Amniotic stem cell (primary cell): Measurements from ENCODE around the gene DAPK1.
"Not testable (repeated sequence)": the region's sequence is repeated elsewhere in the genome, so short reads cannot be mapped to it uniquely, and the experiment has no call there.

Source experiments
- DNase-seq: peaks from one replicate; lab custom pipeline; 2025; lab: John Stamatoyannopoulos, UW

Gene DAPK1

DNA sequence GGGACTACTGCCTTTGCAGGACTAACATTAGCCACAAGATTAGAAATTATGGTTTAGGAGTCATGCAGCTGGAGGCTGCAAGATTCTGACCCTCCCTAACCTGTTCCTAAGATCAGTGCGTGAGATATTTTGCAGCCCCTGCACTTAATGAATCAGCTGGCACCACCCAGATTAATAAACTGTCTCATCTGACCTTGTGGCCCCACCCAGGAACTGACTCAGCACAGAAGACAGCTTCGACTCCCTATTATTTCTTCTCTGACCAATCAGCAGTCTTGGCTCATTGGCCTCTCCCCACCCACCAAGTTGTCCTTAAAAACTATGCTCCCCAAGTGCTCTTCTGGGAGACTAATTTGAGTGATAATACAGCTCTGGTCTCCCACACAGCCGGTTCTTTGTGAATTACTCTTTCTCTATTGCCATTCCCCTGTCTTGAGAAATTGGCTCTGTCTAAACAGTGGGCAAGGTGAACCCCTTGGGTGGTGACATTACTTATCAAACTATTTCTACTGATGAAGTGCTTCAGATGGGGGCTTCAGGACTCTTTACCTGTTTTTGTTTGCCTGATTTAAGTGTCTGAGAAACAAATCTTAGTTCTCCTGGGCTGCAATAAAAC, 245.3 kb downstream of the DAPK1 start:
- no peak for DNase-seq

DNA sequence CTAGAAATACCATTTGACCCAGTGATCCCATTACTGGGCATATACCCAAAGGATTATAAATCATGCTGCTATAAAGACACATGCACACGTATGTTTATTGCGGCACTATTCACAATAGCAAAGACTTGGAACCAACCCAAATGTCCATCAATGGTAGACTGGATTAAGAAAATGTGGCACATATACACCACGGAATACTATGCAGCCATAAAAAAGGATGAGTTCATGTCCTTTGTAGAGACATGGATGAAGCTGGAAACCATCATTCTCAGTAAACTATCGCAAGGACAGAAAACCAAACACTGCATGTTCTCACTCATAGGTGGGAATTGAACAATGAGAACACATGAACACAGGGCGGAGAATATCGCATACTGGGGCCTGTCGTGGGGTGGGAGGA, 246.6 kb downstream of the DAPK1 start:
- not testable (repeated sequence) for DNase-seq

GRCh38 chr9:87746186-87746585, 248.5 kb downstream of the DAPK1 start:
- DNase-seq: no peak

- no peak for DNase-seq
Observed at GRCh38 chr9:87748881-87749280, 251.2 kb downstream of the DAPK1 start.

DNA sequence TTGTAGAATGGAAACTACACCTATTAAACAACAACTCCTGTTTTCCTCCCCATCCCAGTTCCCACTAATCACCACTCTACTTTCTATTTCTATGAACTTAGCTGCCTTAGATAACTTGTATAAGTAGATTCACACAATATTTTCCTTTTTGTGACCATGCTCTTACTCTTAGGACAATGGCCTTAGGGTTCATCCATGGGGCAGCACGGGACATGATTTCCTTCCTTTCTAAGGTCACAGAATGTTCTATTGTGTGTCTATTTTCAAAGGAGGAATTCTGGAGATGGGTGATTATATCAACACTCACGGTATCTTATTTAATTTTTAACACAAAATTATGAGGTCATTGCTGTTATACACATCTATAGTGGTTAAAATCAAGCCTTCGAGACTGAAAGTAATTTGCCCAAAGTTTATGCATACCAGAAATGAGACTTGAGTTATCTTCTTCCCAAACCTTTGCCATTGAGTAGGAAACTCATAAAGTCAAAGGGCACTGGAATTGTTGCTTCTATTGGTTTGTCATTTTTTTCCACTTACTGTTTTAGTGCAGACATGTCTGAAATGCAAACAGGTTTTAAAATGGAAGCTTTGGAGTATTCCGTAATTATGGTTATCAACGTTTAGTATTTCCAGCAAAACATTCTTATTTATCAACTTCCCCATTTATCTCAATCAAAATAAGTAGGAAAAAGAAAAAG, 251.8 kb downstream of the DAPK1 start:
- no peak for DNase-seq

- DNase-seq: no peak
Observed at GRCh38 chr9:87750726-87751125, 253.1 kb downstream of the DAPK1 start.

GRCh38 chr9:87751423-87751822, 253.8 kb downstream of the DAPK1 start:
- no peak for DNase-seq

- DNase-seq: no peak
Observed at GRCh38 chr9:87751868-87752267, 254.2 kb downstream of the DAPK1 start.

DNA sequence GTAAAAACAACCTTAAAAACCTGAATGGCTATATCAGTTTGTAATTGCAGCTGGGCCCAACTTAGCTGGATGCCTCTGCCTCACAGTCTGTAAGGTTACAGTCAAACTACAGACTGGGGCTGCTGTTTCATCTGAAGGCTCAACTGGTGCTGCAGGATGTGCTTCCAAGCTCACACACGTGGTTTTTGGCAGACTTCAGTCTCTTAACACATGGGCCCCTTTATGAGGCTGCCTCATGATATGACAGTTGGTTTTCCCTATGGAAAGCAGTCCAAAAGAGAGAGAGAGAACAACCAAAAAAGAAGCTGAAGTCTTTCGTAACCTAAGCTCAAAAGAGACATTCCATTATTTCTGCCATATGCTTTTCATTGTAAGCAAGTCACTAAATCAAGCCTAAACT, 255.6 kb downstream of the DAPK1 start:
- no peak for DNase-seq
